NCI-H82 treated with DMSO at 0.1 percent for 48 hours (cell line): ENCODE results near the gene PFKP.
"Not testable (repeated sequence)": the region's sequence is repeated elsewhere in the genome, so short reads cannot be mapped to it uniquely, and the experiment has no call there.

Source experiments
- DNase-seq: peaks from one replicate; lab custom pipeline; 2025; ENCODE audit not compliant: unreplicated experiment; lab: John Stamatoyannopoulos, UW

The PFKP gene

GRCh38 chr10:3096149-3096548 lies 28.8 kb downstream of the PFKP start:
- DNase-seq, result no peak

- no peak for DNase-seq
Measured at GRCh38 chr10:3097160-3097559, 29.8 kb downstream of the PFKP start.

- DNase-seq, result no peak
Measured at GRCh38 chr10:3098689-3099088, 31.3 kb downstream of the PFKP start.

- DNase-seq, result no peak
Measured at GRCh38 chr10:3099291-3100092, 32.1 kb downstream of the PFKP start.

- no peak for DNase-seq
Measured at GRCh38 chr10:3100093-3100792, 32.9 kb downstream of the PFKP start.

- DNase-seq, result no peak
Measured at GRCh38 chr10:3100856-3101640, 33.7 kb downstream of the PFKP start.

GRCh38 chr10:3102720-3103427 lies 35.5 kb downstream of the PFKP start:
- DNase-seq, result no peak

- DNase-seq, result no peak
Measured at GRCh38 chr10:3103646-3104045, 36.3 kb downstream of the PFKP start.

- DNase-seq, result no peak
Measured at GRCh38 chr10:3104251-3104918, 37.0 kb downstream of the PFKP start.

GRCh38 chr10:3105166-3105565 lies 37.8 kb downstream of the PFKP start:
- DNase-seq, result no peak

GRCh38 chr10:3105905-3106304 lies 38.6 kb downstream of the PFKP start:
- DNase-seq, result no peak

GRCh38 chr10:3106328-3106727 lies 39.0 kb downstream of the PFKP start:
- DNase-seq, result not testable (repeated sequence)

GRCh38 chr10:3106928-3107425 lies 39.6 kb downstream of the PFKP start:
- DNase-seq, result no peak

GRCh38 chr10:3107426-3107961 lies 40.1 kb downstream of the PFKP start:
- DNase-seq, result no peak

- no peak for DNase-seq
Measured at GRCh38 chr10:3108033-3108432, 40.7 kb downstream of the PFKP start.

- no peak for DNase-seq
Measured at GRCh38 chr10:3108575-3109105, 41.3 kb downstream of the PFKP start.

- no peak for DNase-seq
Measured at GRCh38 chr10:3109196-3109595, 41.8 kb downstream of the PFKP start.

- no peak for DNase-seq
Measured at GRCh38 chr10:3109633-3110032, 42.3 kb downstream of the PFKP start.

- DNase-seq, result no peak
Measured at GRCh38 chr10:3110782-3111620, 43.7 kb downstream of the PFKP start.
